Measurements from ENCODE around the gene PTPRN.

Gene PTPRN

DNA sequence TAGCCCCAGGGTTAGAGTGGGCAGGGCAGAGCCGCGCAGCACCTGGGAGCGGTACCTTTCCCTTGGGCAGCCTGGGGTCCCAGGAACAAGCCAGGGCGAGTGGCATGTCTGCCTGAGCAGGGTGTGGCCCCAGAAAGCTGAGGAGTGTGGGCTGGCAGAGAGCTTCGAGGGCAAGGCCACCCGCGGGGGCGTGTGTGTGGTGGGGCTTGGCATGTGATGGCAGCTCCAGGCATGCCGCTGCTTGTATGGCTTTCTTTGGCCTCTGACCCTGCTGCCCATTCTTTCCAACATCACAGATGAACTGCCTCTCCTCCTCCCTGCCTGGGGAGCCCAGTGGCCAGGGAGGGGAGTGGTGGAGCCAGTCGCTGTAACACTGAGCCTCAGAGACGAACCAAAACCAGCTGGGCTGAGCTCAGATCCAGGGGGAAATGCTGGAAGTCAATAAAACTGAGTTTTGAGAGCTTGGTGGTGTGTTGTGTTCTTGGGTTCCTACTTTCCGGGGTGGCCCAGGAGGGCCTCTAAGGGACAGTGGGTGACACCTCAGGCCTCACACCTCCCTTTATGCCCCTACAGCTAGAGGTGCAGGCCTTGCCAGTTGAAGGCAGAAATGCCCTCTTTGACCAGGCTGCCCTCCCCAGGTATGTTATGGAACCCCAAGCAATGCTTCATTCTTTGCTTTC, 22.6 kb downstream of the PTPRN start:
- DNase-seq = no peak

GRCh38 chr2:219285894-219286425, 23.2 kb downstream of the PTPRN start:
- DNase-seq = peak; percentile 8

GRCh38 chr2:219285373-219285735, 23.8 kb downstream of the PTPRN start:
- no peak for DNase-seq

GRCh38 chr2:219284501-219285372, 24.5 kb downstream of the PTPRN start:
- DNase-seq = no peak

DNA sequence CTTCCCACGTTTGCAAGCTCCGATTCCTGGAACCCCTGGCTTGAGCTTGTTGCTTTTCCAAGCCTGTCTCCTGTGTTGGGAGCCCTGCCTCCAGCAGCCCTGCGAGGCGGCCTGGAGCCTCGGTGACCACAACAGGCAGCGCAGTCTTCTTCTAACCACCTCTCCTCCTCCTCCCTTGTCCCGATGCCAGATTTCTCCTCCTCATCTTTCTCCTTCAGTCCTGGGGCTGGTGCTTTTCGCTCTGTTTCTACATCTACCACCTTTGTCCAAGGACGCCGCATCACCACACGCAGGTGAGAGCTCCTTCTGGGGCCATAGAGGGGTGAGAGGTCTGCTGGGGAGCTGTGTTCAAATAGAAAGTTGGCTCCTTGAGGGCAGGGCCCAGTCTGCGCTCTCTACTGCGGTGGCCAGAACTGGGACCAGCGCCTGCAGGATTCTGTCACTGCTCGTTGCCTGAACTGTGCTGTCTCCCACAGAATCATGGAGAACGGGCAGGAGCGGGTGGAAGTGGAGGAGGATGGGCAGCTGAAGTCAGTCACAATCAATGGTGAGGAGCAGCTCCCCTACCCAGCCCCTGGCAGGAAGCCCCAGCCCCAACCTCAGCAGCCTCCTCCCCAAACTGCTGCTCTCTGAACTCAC, 26.1 kb downstream of the PTPRN start:
- no peak for DNase-seq

DNA sequence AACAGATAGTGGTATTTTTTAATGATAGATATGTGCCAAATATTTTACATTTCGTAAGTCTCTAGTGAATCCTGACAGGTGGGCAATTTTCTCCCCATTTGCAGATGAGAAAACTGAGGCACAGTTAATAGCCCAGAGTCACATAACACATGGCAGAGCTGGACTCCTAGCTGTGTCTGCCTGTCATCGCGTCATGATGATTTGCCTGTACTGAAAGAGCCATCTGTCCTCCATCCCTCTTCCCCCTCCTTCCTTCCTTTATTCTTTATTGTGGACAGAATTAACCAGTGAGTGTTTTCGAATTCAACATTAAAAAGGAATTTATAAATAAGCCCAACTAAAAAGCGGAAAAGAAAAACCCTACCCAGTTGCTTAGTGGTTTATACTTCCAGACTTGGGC, 26.8 kb downstream of the PTPRN start:
- no peak for DNase-seq

DNA sequence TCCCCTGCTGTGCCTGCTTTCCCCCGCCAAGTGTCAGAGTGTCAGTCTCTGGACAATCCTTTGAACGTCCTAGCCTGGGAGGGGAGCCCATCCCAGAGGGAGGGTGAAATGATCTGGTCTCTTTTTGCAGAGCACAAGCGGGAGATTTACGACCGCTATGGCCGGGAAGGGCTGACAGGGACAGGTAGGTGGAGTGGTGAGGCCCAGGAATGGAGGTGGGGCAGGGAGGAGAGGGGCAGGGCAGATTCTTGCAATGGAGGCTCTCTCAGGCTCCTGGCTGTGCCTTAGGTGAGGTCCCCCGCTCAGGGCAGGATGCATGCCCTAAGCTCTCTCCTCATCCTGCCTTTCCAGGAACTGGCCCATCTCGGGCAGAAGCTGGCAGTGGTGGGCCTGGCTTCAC, 27.6 kb downstream of the PTPRN start:
- no peak for DNase-seq

GRCh38 chr2:219280651-219281050, 28.6 kb downstream of the PTPRN start:
- no peak for DNase-seq

DNA sequence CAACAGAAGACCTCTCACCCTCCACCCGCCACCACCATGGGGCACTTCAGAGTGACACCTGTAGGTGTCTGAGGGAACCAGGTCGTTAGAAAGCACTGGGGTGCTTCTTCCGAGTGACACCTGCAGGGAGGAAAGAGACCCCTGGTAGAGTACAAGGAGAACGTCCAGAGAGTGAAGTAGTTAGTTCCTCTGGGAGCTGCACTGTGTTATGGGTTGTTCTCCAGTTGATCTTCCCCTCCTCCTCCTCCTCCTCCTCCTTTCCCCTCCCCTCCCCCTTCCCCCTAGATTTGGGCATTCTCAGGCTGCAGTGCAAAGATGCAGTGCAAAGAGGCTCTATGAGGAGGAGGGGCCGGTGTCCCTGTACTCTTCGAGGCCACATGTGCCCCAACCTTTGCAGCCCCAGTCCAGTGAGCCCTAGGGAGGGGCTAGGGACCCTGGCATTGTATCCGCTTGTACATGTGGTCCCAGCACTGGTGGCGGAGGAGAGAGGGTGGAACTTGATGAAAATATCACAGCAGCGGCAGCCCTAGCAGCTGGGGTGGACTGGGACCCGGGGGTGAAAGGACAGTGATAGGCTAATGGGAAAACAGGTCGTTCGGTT, 29.2 kb downstream of the PTPRN start:
- no peak for DNase-seq

- peak; percentile 98 for DNase-seq
Measured at GRCh38 chr2:219279151-219279915, 29.9 kb downstream of the PTPRN start, which contains the start of gene DNAJB2. Gene DNAJB2, plus strand, starts transcription at chr2:219279366. Its CDS starts 468 bp downstream, at chr2:219279834.

GRCh38 chr2:219278655-219279150, 30.5 kb downstream of the PTPRN start:
- DNase-seq = no peak

DNA sequence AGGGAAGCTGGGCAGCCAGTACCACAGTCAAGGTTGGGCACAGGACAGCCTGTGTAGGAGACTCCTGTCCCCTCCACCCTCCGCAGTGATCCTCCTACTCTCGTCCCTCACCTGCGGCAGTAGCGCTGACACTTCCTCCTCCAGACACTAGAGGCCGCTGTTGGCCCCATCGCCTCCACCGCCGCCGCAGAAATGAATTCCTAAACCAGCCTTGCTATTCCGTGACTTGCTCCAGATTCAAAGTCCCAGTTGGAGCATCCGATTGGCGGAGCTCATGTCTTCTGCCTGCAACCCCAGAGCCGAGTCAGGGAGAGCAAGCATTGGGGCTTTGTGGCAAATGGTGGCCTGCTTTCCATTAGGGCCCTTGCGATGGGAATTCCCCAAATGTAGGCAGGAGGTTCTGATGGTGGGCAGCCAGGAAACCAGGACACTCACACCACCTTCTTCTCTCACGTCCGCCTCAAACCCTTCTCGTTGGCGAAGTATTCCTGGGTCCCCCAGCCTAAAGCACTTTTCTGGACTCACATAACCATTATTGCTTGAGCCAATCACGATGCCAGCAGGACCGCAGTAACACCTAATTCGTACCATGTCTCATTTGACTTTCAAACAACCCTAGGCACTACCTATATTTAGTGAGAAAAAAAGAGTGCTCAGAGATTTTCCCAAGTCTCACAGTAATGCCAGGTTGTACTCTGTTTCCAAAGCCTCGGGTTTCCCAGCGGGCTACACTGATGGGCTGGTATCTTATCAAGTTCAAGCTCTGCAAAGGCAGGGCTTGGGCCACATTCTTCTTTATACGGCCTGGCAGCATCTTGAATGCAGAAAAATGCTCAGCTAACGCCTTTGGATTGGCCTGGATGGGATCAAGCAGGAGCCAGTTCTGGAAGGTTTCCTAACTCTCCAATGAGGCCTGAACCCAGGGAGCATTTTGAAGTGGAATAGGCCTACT, 31.2 kb downstream of the PTPRN start:
- DNase-seq = peak; percentile 67

GRCh38 chr2:219274361-219274921, 34.8 kb downstream of the PTPRN start:
- DNase-seq = no peak

GRCh38 chr2:219273937-219274336, 35.3 kb downstream of the PTPRN start:
- no peak for DNase-seq

- no peak for DNase-seq
Measured at GRCh38 chr2:219272995-219273394, 36.2 kb downstream of the PTPRN start.

DNA sequence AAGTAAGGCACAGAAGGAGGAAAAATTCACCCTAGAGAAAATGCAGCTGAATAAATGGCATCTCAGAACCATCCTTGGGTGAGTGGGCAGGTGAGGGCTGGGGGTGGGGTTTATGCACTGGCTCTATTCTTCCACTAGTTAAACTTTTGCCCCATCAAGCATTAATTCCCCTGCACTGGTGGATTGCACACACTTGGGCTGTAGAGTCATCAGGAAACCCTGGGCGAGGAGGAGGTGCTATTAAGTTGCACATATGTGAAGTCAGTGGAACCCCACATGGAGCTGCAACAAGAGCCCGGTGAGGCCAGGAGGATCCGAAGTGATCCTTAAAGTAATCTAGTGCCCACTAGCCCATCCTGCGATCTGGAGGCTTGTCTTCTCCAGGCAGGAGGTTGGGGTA, 36.8 kb downstream of the PTPRN start:
- DNase-seq = no peak

DNA sequence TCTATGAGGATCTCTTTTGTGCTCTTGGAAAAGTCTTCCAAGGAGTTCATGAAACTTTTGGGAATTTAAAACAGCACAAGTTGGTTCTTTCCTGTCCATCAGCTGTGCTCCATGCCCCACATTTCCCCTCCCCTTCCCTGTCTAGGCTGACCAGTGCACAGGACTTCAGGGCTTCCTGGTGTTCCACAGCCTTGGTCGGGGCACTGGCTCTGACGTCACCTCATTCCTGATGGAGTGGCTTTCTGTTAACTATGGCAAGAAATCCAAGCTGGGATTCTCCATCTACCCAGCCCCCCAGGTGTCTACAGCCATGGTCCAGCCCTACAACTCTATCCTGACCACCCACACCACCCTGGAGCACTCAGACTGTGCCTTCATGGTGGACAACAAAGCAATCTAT, 38.2 kb downstream of the PTPRN start:
- no peak for DNase-seq

- DNase-seq = no peak
Measured at GRCh38 chr2:219270055-219270372, 39.2 kb downstream of the PTPRN start.

DNA sequence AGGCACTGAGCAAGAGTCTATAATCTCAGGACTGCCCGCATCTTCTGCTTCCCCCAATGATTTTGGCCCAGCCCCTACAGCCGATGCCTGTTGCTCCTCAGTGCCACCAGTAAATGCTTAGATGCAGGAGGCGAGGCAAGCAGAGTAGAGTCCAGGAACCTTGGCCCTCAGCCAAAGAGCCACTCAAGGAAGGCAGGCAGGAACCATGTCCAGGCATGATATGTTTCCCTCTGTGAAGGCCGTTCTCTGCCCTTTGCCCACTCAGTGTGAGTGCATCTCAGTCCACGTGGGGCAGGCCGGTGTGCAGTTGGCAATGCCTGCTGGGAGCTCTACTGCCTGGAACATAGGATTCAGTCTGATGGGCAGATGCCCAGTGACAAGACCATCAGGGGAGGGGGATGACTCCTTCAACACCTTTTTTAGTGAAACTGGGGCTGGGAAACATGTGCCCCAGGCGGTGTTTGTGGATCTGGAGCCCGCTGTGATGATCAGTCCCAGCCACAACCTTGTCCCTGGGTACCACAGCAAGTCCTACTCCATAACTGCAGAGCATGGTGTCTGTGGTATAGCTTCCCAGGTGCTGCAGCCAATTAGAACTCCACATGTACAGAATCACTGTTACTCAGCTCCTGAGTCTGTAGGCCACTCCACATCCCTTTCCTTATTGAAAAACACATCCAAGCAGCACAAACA, 39.7 kb downstream of the PTPRN start:
- DNase-seq = peak; percentile 28

DNA sequence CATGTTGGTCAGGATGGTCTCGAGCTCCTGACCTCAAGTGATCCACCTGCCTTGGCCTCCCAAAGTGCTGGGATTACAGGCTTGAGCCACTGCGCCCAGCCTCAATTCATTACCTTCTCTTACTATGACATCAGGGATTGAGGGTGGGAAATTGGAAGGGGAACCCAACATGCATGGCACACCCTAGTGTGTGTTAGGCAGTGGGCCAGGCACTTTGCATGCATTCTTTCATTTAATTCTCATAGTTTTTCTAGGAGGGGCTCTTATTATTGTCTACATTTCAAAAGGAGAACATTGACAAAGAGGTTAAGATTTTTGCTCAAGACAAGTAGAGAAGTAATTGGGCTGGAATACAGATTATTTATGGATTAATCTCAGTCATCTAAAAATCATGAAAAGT, 40.9 kb downstream of the PTPRN start:
- DNase-seq = no peak

Measured in NCI-H510A (cell line).